Measurements from ENCODE around the gene PRKAG2. TPM values are rescaled to one million over a fixed set of nuclear protein-coding genes. Genes with fewer than 3 reads are reported as not detected.

PRKAG2 gene
- total and polyA plus RNA-seq, 2 of the 13 experiments (the other 11 are each of a cell fraction or from before 2014, with no cell fraction given) = 0.90 to 1.3 TPM

- no peak for DNase-seq (ENCODE audit: low spot score)
- 96% methylated on average over 4 of the region's 4 CpGs for WGBS (ENCODE audit: low lambda C conversion rate)
These were observed 365.6 kb downstream of the PRKAG2 start for GRCh38 chr7:151511270-151511669.

More at GRCh38 chr7:151511270-151511669, 365.6 kb downstream of the PRKAG2 start:
- no peak for FAIRE-seq
- no peak overlapping the region for H3K4me3 ChIP-seq (replicated peaks in 1 of 3; ENCODE audit: insufficient read depth in 1 of 3, low read depth in 2 of 3, low read length in 3 of 3)
- H3K4me1 ChIP-seq (ENCODE audit: insufficient read depth, low read length) = peaks cover 26% of the 10 kb centered on the region
- in situ Hi-C loops (cut with HindIII; ENCODE audit: extremely low pct_ligation_motif_present, low pct_unique_long_range_greater_than_20kb) (no loop called here), intact Hi-C loops (cut with micrococcal nuclease; ENCODE audit: unreplicated experiment) (no loop called here)
- H3K27me3 ChIP-seq (ENCODE audit: control insufficient read depth in 1 of 2, insufficient read depth in 2 of 2, low read length in 2 of 2) = no peaks in the 10 kb centered on the region
- peaks cover 70% of the 10 kb centered on the region for H4K20me1 ChIP-seq (ENCODE audit: insufficient read depth, low read length)
- ATAC-seq = no peak
- no TSS peak for BruUV-seq (replicated peaks)
- ChIA-PET CTCF (ENCODE audit: low intra/inter-chr PET ratio, low total read pairs) (no interaction called here), POLR2A (no interaction called here)
- H3K36me3 ChIP-seq (replicated peaks in 1 of 2; ENCODE audit: control insufficient read depth in 1 of 2, insufficient read depth in 2 of 2, low read length in 2 of 2) = no peaks in the 10 kb centered on the region; a peak in 1 of 5 replicates
- peaks cover 97% of the 10 kb centered on the region for H3K79me2 ChIP-seq (ENCODE audit: insufficient read depth, low read length)
- H3K27ac ChIP-seq (ENCODE audit: extremely low read length, insufficient read depth, low read length) = no peak overlapping the region
- H3K9ac ChIP-seq (ENCODE audit: insufficient read depth, low read depth, low read length) = no peak overlapping the region
- no peak overlapping the region for H3K4me2 ChIP-seq (ENCODE audit: low read depth, low read length)
- TF ChIP-seq, protein P1, sequence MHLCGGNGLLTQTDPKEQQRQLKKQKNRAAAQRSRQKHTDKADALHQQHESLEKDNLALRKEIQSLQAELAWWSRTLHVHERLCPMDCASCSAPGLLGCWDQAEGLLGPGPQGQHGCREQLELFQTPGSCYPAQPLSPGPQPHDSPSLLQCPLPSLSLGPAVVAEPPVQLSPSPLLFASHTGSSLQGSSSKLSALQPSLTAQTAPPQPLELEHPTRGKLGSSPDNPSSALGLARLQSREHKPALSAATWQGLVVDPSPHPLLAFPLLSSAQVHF (CRISPR knock-in tag; IDR thresholded peaks at IDR 0.05) = no peak
- TF ChIP-seq, protein P2, sequence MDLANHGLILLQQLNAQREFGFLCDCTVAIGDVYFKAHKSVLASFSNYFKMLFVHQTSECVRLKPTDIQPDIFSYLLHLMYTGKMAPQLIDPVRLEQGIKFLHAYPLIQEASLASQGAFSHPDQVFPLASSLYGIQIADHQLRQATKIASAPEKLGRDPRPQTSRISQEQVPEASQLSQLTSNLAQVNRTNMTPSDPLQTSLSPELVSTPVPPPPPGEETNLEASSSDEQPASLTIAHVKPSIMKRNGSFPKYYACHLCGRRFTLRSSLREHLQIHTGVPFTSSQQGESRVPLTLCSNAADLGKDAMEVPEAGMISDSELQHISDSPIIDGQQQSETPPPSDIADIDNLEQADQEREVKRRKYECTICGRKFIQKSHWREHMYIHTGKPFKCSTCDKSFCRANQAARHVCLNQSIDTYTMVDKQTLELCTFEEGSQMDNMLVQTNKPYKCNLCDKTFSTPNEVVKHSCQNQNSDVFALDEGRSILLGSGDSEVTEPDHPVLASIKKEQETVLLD (CRISPR knock-in tag; IDR thresholded peaks at IDR 0.05; ENCODE audit: low read depth) = no peak
- TF ChIP-seq, protein P3, sequence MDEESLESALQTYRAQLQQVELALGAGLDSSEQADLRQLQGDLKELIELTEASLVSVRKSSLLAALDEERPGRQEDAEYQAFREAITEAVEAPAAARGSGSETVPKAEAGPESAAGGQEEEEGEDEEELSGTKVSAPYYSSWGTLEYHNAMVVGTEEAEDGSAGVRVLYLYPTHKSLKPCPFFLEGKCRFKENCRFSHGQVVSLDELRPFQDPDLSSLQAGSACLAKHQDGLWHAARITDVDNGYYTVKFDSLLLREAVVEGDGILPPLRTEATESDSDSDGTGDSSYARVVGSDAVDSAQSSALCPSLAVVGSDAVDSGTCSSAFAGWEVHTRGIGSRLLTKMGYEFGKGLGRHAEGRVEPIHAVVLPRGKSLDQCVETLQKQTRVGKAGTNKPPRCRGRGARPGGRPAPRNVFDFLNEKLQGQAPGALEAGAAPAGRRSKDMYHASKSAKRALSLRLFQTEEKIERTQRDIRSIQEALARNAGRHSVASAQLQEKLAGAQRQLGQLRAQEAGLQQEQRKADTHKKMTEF (CRISPR knock-in tag; IDR thresholded peaks at IDR 0.05) = no peak
- no peak for TF ChIP-seq YEATS4 (CRISPR knock-in tag; IDR thresholded peaks at IDR 0.05; ENCODE audit: borderline replicate concordance)
- no peaks in the 10 kb centered on the region for H3K9me3 ChIP-seq (ENCODE audit: low read length)
- H2AFZ ChIP-seq (ENCODE audit: low read length) = no peak overlapping the region
